ENCODE data around the gene BST2. TPM values are rescaled to one million over a fixed set of nuclear protein-coding genes. Genes with fewer than 3 reads are reported as not detected.
A peak's percentile ranks its signal among the peaks of the same experiment; 100 is the strongest.

Gene BST2
- total RNA-seq, 1 experiment from 2014 or later: 22.8 TPM

DNA sequence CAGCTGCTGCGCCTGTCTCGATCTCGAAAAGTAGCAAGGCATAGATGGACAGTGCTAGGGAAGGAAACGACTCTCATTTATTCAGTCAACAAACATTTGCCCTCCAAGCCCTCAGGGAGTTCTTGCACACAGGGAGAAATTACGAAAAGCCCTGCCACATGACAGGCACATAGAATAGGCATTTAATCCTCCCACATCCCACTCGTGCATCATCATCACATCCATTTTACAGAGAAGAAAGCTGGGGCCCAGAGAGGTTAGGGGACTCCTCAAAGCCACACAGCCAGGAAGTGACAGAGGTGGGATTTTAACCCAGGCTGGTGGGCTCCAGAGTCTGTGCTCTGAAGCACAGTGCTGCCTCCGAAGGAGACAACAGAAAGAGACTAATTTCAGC is 31.4 kb upstream of the BST2 start (continued):
- TF ChIP-seq ZNF317 (CRISPR knock-in tag; IDR thresholded peaks at IDR 0.05; ENCODE audit: borderline replicate concordance, low read depth): no peak
- no peak for TF ChIP-seq NFATC4 (CRISPR knock-in tag; IDR thresholded peaks at IDR 0.05)

DNA sequence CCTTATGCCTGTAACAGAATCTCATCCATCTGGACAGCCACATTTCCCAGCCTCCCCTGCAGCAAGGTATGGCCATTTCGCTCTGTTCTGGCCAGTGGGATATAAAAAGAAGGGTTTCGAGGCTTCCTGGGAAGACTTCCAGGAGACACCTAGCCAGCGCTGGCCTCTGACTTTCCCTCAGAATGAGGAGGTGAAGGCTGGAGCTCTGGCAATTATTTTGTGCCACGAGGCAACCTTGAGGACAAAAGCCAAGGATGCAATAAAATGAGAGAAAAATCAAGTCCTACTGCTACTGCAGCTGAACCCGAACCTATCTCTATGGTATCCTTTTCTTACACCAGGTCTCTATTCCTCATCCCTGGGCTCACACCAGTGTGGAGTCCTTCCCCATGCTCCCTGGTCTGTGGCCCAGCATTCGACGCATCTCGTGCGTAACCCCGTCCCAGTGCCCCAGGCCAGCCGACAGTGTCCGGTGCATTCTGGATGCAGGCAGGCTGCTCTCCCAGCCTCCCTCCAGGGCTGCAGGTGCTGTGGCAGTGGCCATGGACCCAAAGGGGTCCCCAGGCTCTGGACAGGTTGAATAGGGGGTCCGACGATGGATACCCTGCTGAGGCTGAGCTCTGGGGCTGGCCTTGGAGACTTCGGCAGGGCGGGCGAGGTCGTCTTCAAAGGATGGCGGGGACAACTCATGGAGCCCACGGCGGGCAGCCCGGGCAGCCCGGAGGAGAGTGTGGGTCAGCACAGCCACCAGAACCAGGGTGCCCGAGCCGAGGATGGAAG is 30.9 kb upstream of the BST2 start:
- Mint-ChIP-seq H3K36me3 (peaks cover under 1% of the 10 kb centered on the region), H3K9me3 (peaks cover 1% of the 10 kb centered on the region), H3K27ac (no peak overlapping the region), H3K27me3 (ENCODE audit: low read depth) (peaks cover 4% of the 10 kb centered on the region), H3K4me3 (no peak overlapping the region), H3K4me1 (no peaks in the 10 kb centered on the region)
- POLR2A ChIA-PET: interaction anchor here (0.8 kb wide), 1 partner anchor 33 kb away, joined by 3 read pairs; no protein-coding TSS in a partner anchor
- ATAC-seq: no peak
- TF ChIP-seq, protein P1, sequence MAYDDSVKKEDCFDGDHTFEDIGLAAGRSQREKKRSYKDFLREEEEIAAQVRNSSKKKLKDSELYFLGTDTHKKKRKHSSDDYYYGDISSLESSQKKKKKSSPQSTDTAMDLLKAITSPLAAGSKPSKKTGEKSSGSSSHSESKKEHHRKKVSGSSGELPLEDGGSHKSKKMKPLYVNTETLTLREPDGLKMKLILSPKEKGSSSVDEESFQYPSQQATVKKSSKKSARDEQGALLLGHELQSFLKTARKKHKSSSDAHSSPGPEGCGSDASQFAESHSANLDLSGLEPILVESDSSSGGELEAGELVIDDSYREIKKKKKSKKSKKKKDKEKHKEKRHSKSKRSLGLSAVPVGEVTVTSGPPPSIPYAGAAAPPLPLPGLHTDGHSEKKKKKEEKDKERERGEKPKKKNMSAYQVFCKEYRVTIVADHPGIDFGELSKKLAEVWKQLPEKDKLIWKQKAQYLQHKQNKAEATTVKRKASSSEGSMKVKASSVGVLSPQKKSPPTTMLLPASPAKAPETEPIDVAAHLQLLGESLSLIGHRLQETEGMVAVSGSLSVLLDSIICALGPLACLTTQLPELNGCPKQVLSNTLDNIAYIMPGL (CRISPR knock-in tag; IDR thresholded peaks at IDR 0.05): no peak
- peak; percentile 71; the same call in 1 of the 2 replicates for TF ChIP-seq GTF2I (CRISPR knock-in tag; conservative IDR thresholded peaks at IDR 0.05)
- no peak for DNase-seq (ENCODE audit: low spot score)
- CTCF ChIA-PET: interaction anchor here (1.2 to 2.5 kb wide), 2 partner anchors 11 to 17 kb away, joined by 5 to 11 read pairs; partner anchors contain the start of gene MVB12A

DNA sequence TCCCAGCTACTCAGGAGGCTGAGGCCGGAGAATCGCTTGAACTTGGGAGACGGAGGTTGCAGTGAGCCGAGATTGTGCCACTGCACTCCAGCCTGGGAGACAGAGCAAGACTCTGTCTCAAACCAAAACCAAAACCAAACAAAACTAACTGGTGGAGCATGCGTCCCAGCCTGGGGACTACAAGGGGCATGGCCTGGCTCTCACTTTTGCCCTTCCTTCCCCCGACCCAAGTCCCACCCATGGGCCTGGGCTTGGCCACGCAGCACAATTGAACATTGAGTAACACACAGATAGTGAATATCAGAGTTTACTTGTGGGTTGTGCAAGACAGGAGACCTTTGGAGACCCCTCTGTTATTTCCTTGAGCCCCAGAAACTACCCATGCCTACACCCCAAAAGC is 29.8 kb upstream of the BST2 start:
- Mint-ChIP-seq H3K27me3 (ENCODE audit: low read depth) (peaks cover 3% of the 10 kb centered on the region), H3K36me3 (no peaks in the 10 kb centered on the region), H3K4me1 (no peaks in the 10 kb centered on the region), H3K9me3 (no peaks in the 10 kb centered on the region), H3K4me3 (no peak overlapping the region), H3K27ac (no peak overlapping the region)
- no peak for DNase-seq (ENCODE audit: low spot score)
- ATAC-seq: no peak
- ChIA-PET CTCF (no interaction called here), POLR2A (no interaction called here)
- TF ChIP-seq, protein P2, sequence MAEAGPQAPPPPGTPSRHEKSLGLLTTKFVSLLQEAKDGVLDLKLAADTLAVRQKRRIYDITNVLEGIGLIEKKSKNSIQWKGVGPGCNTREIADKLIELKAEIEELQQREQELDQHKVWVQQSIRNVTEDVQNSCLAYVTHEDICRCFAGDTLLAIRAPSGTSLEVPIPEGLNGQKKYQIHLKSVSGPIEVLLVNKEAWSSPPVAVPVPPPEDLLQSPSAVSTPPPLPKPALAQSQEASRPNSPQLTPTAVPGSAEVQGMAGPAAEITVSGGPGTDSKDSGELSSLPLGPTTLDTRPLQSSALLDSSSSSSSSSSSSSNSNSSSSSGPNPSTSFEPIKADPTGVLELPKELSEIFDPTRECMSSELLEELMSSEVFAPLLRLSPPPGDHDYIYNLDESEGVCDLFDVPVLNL (CRISPR knock-in tag; IDR thresholded peaks at IDR 0.05; ENCODE audit: borderline replicate concordance, low read depth): no peak
- TF ChIP-seq, protein P3, sequence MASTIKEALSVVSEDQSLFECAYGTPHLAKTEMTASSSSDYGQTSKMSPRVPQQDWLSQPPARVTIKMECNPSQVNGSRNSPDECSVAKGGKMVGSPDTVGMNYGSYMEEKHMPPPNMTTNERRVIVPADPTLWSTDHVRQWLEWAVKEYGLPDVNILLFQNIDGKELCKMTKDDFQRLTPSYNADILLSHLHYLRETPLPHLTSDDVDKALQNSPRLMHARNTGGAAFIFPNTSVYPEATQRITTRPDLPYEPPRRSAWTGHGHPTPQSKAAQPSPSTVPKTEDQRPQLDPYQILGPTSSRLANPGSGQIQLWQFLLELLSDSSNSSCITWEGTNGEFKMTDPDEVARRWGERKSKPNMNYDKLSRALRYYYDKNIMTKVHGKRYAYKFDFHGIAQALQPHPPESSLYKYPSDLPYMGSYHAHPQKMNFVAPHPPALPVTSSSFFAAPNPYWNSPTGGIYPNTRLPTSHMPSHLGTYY (CRISPR knock-in tag; IDR thresholded peaks at IDR 0.05): no peak
- TF ChIP-seq CREM (CRISPR knock-in tag; IDR thresholded peaks at IDR 0.05) (no peak), FOXJ3 (CRISPR knock-in tag; IDR thresholded peaks at IDR 0.05; ENCODE audit: borderline replicate concordance) (no peak), TEAD1 (CRISPR knock-in tag; IDR thresholded peaks at IDR 0.05) (no peak), ZNF423 (CRISPR knock-in tag; IDR thresholded peaks at IDR 0.05) (no peak), HMGA2 (CRISPR knock-in tag; IDR thresholded peaks at IDR 0.05) (no peak), GABPB1 (CRISPR knock-in tag; IDR thresholded peaks at IDR 0.05) (no peak), IRF2 (CRISPR knock-in tag; IDR thresholded peaks at IDR 0.05; ENCODE audit: borderline replicate concordance, low read depth) (no peak), ZBTB21 (CRISPR knock-in tag; IDR thresholded peaks at IDR 0.05; ENCODE audit: borderline replicate concordance) (no peak)
- TF ChIP-seq, protein P4, sequence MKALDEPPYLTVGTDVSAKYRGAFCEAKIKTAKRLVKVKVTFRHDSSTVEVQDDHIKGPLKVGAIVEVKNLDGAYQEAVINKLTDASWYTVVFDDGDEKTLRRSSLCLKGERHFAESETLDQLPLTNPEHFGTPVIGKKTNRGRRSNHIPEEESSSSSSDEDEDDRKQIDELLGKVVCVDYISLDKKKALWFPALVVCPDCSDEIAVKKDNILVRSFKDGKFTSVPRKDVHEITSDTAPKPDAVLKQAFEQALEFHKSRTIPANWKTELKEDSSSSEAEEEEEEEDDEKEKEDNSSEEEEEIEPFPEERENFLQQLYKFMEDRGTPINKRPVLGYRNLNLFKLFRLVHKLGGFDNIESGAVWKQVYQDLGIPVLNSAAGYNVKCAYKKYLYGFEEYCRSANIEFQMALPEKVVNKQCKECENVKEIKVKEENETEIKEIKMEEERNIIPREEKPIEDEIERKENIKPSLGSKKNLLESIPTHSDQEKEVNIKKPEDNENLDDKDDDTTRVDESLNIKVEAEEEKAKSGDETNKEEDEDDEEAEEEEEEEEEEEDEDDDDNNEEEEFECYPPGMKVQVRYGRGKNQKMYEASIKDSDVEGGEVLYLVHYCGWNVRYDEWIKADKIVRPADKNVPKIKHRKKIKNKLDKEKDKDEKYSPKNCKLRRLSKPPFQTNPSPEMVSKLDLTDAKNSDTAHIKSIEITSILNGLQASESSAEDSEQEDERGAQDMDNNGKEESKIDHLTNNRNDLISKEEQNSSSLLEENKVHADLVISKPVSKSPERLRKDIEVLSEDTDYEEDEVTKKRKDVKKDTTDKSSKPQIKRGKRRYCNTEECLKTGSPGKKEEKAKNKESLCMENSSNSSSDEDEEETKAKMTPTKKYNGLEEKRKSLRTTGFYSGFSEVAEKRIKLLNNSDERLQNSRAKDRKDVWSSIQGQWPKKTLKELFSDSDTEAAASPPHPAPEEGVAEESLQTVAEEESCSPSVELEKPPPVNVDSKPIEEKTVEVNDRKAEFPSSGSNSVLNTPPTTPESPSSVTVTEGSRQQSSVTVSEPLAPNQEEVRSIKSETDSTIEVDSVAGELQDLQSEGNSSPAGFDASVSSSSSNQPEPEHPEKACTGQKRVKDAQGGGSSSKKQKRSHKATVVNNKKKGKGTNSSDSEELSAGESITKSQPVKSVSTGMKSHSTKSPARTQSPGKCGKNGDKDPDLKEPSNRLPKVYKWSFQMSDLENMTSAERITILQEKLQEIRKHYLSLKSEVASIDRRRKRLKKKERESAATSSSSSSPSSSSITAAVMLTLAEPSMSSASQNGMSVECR (CRISPR knock-in tag; IDR thresholded peaks at IDR 0.05; ENCODE audit: borderline replicate concordance): no peak
- TF ChIP-seq, protein P1 (CRISPR knock-in tag; IDR thresholded peaks at IDR 0.05): no peak
- TF ChIP-seq, protein P5, sequence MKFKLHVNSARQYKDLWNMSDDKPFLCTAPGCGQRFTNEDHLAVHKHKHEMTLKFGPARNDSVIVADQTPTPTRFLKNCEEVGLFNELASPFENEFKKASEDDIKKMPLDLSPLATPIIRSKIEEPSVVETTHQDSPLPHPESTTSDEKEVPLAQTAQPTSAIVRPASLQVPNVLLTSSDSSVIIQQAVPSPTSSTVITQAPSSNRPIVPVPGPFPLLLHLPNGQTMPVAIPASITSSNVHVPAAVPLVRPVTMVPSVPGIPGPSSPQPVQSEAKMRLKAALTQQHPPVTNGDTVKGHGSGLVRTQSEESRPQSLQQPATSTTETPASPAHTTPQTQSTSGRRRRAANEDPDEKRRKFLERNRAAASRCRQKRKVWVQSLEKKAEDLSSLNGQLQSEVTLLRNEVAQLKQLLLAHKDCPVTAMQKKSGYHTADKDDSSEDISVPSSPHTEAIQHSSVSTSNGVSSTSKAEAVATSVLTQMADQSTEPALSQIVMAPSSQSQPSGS (CRISPR knock-in tag; IDR thresholded peaks at IDR 0.05; ENCODE audit: borderline replicate concordance, low read depth): no peak
- TF ChIP-seq, protein P6, sequence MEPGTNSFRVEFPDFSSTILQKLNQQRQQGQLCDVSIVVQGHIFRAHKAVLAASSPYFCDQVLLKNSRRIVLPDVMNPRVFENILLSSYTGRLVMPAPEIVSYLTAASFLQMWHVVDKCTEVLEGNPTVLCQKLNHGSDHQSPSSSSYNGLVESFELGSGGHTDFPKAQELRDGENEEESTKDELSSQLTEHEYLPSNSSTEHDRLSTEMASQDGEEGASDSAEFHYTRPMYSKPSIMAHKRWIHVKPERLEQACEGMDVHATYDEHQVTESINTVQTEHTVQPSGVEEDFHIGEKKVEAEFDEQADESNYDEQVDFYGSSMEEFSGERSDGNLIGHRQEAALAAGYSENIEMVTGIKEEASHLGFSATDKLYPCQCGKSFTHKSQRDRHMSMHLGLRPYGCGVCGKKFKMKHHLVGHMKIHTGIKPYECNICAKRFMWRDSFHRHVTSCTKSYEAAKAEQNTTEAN (CRISPR knock-in tag; IDR thresholded peaks at IDR 0.05): no peak
- TF ChIP-seq, protein P7, sequence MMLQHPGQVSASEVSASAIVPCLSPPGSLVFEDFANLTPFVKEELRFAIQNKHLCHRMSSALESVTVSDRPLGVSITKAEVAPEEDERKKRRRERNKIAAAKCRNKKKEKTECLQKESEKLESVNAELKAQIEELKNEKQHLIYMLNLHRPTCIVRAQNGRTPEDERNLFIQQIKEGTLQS (CRISPR knock-in tag; conservative IDR thresholded peaks at IDR 0.05): no peak
